ENCODE measurements around the gene ZNF576. TPM values are rescaled to one million over a fixed set of nuclear protein-coding genes. Genes with fewer than 3 reads are reported as not detected.

ZNF576 gene
- total and polyA plus RNA-seq, 2 of the 4 experiments (the other 2 are of a cell fraction): 13.8 to 19.5 TPM

GRCh38 chr19:43591904-43592772 is 4.3 kb upstream of the ZNF576 start:
- TF ChIP-seq BHLHE40 (IDR thresholded peaks at IDR 0.05; ENCODE audit: low read depth, low read length): no peak
- no peak for TF ChIP-seq RCOR1 (IDR thresholded peaks at IDR 0.05; ENCODE audit: insufficient replicate concordance, low read length)
- no peak for TF ChIP-seq RAD21 (IDR thresholded peaks at IDR 0.05; ENCODE audit: low read length)
- TF ChIP-seq RFX5 (IDR thresholded peaks at IDR 0.05; ENCODE audit: low read depth, low read length): no peak
- TF ChIP-seq FOS (IDR thresholded peaks at IDR 0.05; ENCODE audit: low read depth, low read length): no peak
- TF ChIP-seq MAFK (IDR thresholded peaks at IDR 0.05; ENCODE audit: low read depth, low read length): no peak
- no peak for TF ChIP-seq CHD1 (IDR thresholded peaks at IDR 0.05; ENCODE audit: low read depth, low read length)
- TF ChIP-seq USF2 (IDR thresholded peaks at IDR 0.05; ENCODE audit: low read depth, low read length): no peak
- TF ChIP-seq CEBPB (IDR thresholded peaks at IDR 0.05; ENCODE audit: low read depth, low read length): no peak
- no peak for TF ChIP-seq CTCF (conservative IDR thresholded peaks at IDR 0.05; ENCODE audit: low read depth, low read length)
- no peak for TF ChIP-seq MXI1 (IDR thresholded peaks at IDR 0.05; ENCODE audit: borderline replicate concordance, low read depth, low read length)
- TF ChIP-seq SMC3 (IDR thresholded peaks at IDR 0.05; ENCODE audit: low read depth, low read length): no peak
- no peak for TF ChIP-seq MAZ (IDR thresholded peaks at IDR 0.05; ENCODE audit: borderline replicate concordance, low read depth, low read length)
- no peak for TF ChIP-seq ELK1 (IDR thresholded peaks at IDR 0.05; ENCODE audit: borderline replicate concordance, low read depth, low read length)
- TF ChIP-seq POLR2A (IDR thresholded peaks at IDR 0.05; ENCODE audit: low read depth, low read length): no peak

More at GRCh38 chr19:43591904-43592772, 4.3 kb upstream of the ZNF576 start:
- Histone ChIP-seq H3K27me3 (ENCODE audit: control insufficient read depth, insufficient read depth, low read length) (no peaks in the 10 kb centered on the region), H3K79me1 (ENCODE audit: low read depth in 1 of 2, low read length in 2 of 2) (peaks cover 25 to 63% of the 10 kb centered on the region in 2 experiments), H3K14ac (replicated peaks; ENCODE audit: low read depth, low read length) (no peak overlapping the region), H4K5ac (ENCODE audit: low read depth, low read length) (no peak overlapping the region), H4K91ac (ENCODE audit: insufficient read depth, low read depth, low read length) (no peak overlapping the region), H3K9me1 (ENCODE audit: insufficient read depth, low read length) (no peaks in the 10 kb centered on the region), H2AK9ac (replicated peaks; ENCODE audit: low read depth, low read length, poor library complexity) (no peak overlapping the region), H2BK5ac (ENCODE audit: low read depth, low read length, poor library complexity, severe bottlenecking) (no peak overlapping the region), H3K4me2 (ENCODE audit: low read depth, low read length) (no peak overlapping the region), H3K23ac (ENCODE audit: low read depth, low read length) (no peak overlapping the region), H3K18ac (ENCODE audit: low read depth, low read length) (no peak overlapping the region), H2AK5ac (ENCODE audit: low read depth, low read length) (no peak overlapping the region), H3K56ac (ENCODE audit: extremely low read depth, insufficient read depth, low read length) (no peak overlapping the region), H3K27ac (ENCODE audit: insufficient read depth, low read length) (no peak overlapping the region), H3K4ac (ENCODE audit: low read depth, low read length) (no peak overlapping the region), H3K4me3 (ENCODE audit: insufficient read depth, low read depth, low read length) (no peak overlapping the region), H2BK20ac (ENCODE audit: low read depth, low read length) (no peak overlapping the region), H3K9ac (ENCODE audit: low read depth, low read length) (no peak overlapping the region), H3K9me3 (ENCODE audit: control insufficient read depth, insufficient read depth, low read length) (no peaks in the 10 kb centered on the region), H4K8ac (ENCODE audit: low read depth in 2 of 2, low read length in 2 of 2) (no peak overlapping the region), H2BK15ac (ENCODE audit: low read depth, low read length) (no peak overlapping the region), H3K36me3 (ENCODE audit: control insufficient read depth, insufficient read depth, low read length) (peaks cover 43% of the 10 kb centered on the region), H4K20me1 (ENCODE audit: insufficient read depth, low read length) (peaks cover 10% of the 10 kb centered on the region), H2AFZ (replicated peaks; ENCODE audit: low read length, poor library complexity) (no peak overlapping the region), H2BK120ac (ENCODE audit: low read depth, low read length) (no peak overlapping the region), H3K4me1 (ENCODE audit: control insufficient read depth, insufficient read depth, low read length) (peaks cover 4% of the 10 kb centered on the region)
- dilution Hi-C loops (cut with HindIII; ENCODE audit: low sequenced_read_pairs, unreplicated experiment) (no loop called here), intact Hi-C loops (cut with micrococcal nuclease) (no loop called here), in situ Hi-C loops (cut with MboI; ENCODE audit: low sequenced_read_pairs) (no loop called here)
- BruUV-seq (replicated peaks): no TSS peak
- CTCF ChIA-PET: no interaction called here
- DNase-seq: no peak
- POLR2A ChIA-PET (ENCODE audit: unreplicated experiment): no interaction called here
- no peak for ATAC-seq (ENCODE audit: low read depth)
- WGBS, 2 experiments (ENCODE audit: extremely low coverage in 2 of 2, insufficient read length in 1 of 2): 96% methylated on average over 30 of the region's 63 CpGs; no CpG with 5 or more reads in 1 of the 2 experiments

Measured in IMR-90 (cell line).